ENCODE measurements around the gene DNAI2. TPM values are rescaled to one million over a fixed set of nuclear protein-coding genes. Genes with fewer than 3 reads are reported as not detected.

Gene DNAI2
- total and polyA plus RNA-seq, 9 of the 15 experiments (the other 6 are each of a cell fraction or from before 2014, with no cell fraction given): not detected

- TF ChIP-seq E4F1 (CRISPR knock-in tag; IDR thresholded peaks at IDR 0.05; ENCODE audit: borderline replicate concordance) (no peak), ZNF655 (CRISPR knock-in tag; IDR thresholded peaks at IDR 0.05) (0 out of 2 replicates have a peak, but pooled peaks have one; percentile 21), TEAD2 (tag; IDR thresholded peaks at IDR 0.05) (no peak), NFRKB (IDR thresholded peaks at IDR 0.05; ENCODE audit: low read depth) (no peak), SIN3A (IDR thresholded peaks at IDR 0.05; ENCODE audit: borderline replicate concordance in 2 of 2, control insufficient read depth in 1 of 2, low read depth in 2 of 2, low read length in 2 of 2) (no peak), ZNF384 (IDR thresholded peaks at IDR 0.05; ENCODE audit: low read depth, low read length) (no peak), YY1 (IDR thresholded peaks at IDR 0.05; ENCODE audit: borderline replicate concordance in 1 of 3, control insufficient read depth in 1 of 3, extremely low read depth in 1 of 3, insufficient read depth in 3 of 3, insufficient read length in 1 of 3, insufficient replicate concordance in 2 of 3, low read depth in 1 of 3, low read length in 2 of 3) (peak in 1 of 3 experiments; percentile 55), ADNP (tag; IDR thresholded peaks at IDR 0.05) (peak; percentile 87), ZNF324 (CRISPR knock-in tag; IDR thresholded peaks at IDR 0.05) (no peak), KDM1A (IDR thresholded peaks at IDR 0.05) (peak; percentile 79 to 86), ETS2 (tag; IDR thresholded peaks at IDR 0.05; ENCODE audit: borderline replicate concordance, poor library complexity, severe bottlenecking) (no peak), ZFP1 (CRISPR knock-in tag; IDR thresholded peaks at IDR 0.05) (0 out of 2 replicates have a peak, but pooled peaks have one; percentile 29), KLF10 (CRISPR knock-in tag; IDR thresholded peaks at IDR 0.05) (no peak), USF1 (CRISPR knock-in tag; IDR thresholded peaks at IDR 0.05) (peak; percentile 70), U2AF1 (optimal IDR thresholded peaks at IDR 0.05; ENCODE audit: low read depth, low read length) (no peak), PYGO2 (tag; IDR thresholded peaks at IDR 0.05) (peak; percentile 55; the same call in 1 of the 2 replicates), ZKSCAN1 (IDR thresholded peaks at IDR 0.05; ENCODE audit: low read depth, low read length) (no peak), ZNF124 (CRISPR knock-in tag; IDR thresholded peaks at IDR 0.05) (no peak), SAFB (IDR thresholded peaks at IDR 0.05; ENCODE audit: borderline replicate concordance, low read depth, low read length) (no peak), SIN3B (IDR thresholded peaks at IDR 0.05; ENCODE audit: low read depth) (no peak)
Observed at GRCh38 chr17:74282587-74283370, 8.7 kb downstream of the DNAI2 start (continued).

Data from K562 (cell line).